RPMI7951 (cell line): ENCODE results near the gene CUX1. TPM values are rescaled to one million over a fixed set of nuclear protein-coding genes. Genes with fewer than 3 reads are reported as not detected.
A peak's percentile ranks its signal among the peaks of the same experiment; 100 is the strongest.

Source experiments
- DNase-seq: peaks from one replicate; pipeline ENCODE4 v3.0.0-alpha.2; 2012; ENCODE audit warnings: low read depth
- total RNA-seq: library from RNA; depleted of rRNA; stranded (reverse); fragments of >200 nt; shearing (Covaris generic); gene quantifications from 2 replicates; pipeline ENCODE4 v1.2.3, GENCODE V29; 2014

Gene CUX1
- total RNA-seq, 1 experiment from 2014 or later, result 28.6 TPM

GRCh38 chr7:102236592-102237287 is 419.3 kb downstream of the CUX1 start:
- DNase-seq, result peak; percentile 54

GRCh38 chr7:102239206-102239820 is 421.9 kb downstream of the CUX1 start:
- DNase-seq, result no peak

GRCh38 chr7:102241431-102241830 is 424.0 kb downstream of the CUX1 start:
- DNase-seq, result no peak

DNA sequence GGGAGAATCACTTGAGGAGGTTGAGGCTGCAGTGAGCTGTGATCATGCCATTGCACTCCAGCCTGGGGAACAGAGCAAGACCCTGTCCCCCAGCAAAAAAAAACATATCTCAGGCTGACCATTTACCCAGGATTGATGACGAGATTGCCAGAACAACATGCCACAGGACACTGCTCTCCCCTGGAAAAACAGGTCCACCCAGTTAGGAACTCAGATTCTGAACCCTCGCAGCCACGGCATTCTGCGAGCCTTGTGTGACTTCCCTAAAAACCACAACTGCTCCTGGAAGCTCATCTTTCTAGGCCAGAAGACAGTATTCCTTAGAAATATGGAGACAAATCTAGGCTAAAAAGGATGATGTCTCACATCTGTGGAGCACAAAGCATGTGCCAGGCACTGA is 427.2 kb downstream of the CUX1 start:
- no peak for DNase-seq

DNA sequence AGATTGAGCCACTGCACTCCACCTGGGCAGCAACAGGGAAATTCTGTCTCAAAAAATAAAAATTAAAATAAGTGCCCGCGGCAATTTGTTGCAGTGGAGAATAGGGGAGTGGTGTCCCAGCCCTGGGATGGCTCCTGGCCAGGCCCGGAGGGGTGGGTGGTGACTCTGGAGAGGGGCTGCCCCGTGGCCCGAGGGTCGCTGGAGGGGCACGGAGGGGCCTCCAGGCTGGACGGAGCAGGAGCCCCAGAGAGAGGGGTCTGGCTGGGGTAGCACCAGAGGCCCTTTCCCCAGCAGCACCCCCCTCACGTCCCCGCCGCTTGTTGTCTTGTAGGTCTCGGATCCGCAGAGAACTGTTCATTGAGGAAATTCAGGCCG is 430.6 kb downstream of the CUX1 start:
- DNase-seq, result no peak

GRCh38 chr7:102248456-102249395 is 431.3 kb downstream of the CUX1 start:
- DNase-seq, result no peak

GRCh38 chr7:102251531-102252365 is 434.3 kb downstream of the CUX1 start:
- DNase-seq, result no peak

DNA sequence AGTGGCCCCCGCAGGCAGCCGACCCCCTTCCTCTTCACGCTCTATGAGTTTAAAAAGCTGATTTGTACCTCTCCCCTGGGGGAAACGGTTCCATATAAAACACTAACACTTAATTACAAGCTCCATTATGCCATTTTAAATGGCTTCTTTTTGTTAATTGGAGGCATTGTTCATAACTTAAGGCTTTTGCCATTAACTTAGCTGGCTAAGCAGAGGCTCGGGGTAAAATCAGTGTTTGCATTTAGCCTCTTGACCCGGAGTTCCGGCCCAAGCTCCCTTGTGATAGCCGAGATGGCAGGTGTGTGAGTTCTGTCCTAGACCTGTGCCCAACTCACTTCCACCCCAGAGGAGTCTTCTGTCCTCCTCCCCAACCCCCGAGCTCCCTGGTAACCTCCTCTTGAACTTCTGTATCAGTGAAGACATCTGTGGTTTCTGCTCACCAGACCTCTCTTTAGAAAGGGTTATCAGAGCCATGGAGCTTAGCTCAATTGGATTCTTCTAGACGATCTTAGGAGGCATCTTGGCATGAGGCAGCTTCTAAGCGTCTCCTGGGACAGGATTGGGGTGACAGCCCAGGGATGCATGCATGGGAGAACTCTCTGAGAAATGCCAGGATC is 435.0 kb downstream of the CUX1 start:
- DNase-seq, result no peak

- DNase-seq, result no peak
These were observed 435.9 kb downstream of the CUX1 start for GRCh38 chr7:102253066-102253972.

DNA sequence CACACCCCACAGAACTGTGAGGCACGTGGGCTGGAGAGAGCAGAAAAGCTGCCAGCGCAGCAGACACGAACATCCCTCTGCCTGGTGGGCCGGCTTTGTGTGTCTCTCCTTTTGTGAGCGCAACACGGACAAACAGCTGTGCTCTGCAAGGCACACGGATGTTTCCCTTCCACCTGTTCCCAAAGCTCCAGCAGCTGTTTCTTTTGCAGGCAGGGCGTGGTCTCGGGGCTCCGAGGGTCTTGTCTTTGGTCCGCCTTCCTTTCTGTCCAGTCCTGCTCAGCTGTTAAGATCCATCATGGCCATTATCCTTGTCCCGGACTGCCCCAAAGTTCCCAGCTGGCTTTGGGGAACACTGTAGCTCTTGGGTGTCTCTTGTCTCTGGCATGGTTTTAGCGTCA is 436.5 kb downstream of the CUX1 start:
- DNase-seq, result no peak

DNA sequence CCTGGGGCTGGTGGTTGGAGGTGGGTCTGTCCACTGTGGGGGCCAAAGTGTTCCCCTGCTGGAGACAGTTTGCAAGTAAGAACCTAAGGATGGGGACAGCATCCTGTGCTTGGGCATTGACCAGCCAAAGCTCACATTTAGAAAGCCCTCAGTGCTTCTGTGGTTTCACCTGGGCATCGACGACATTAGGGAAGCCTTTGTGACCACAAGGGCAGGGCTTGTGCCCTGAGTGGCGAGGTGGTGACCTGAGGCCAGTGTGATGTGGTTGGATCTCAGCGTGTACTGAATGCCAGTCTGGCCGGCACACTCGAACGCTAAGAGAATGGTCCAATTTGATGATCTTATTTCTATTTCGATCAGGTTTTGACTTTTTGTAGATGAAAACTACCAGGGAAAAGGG is 437.1 kb downstream of the CUX1 start:
- no peak for DNase-seq

- DNase-seq, result no peak
These were observed 438.1 kb downstream of the CUX1 start for GRCh38 chr7:102255501-102255900.

GRCh38 chr7:102255916-102256315 is 438.5 kb downstream of the CUX1 start:
- no peak for DNase-seq

DNA sequence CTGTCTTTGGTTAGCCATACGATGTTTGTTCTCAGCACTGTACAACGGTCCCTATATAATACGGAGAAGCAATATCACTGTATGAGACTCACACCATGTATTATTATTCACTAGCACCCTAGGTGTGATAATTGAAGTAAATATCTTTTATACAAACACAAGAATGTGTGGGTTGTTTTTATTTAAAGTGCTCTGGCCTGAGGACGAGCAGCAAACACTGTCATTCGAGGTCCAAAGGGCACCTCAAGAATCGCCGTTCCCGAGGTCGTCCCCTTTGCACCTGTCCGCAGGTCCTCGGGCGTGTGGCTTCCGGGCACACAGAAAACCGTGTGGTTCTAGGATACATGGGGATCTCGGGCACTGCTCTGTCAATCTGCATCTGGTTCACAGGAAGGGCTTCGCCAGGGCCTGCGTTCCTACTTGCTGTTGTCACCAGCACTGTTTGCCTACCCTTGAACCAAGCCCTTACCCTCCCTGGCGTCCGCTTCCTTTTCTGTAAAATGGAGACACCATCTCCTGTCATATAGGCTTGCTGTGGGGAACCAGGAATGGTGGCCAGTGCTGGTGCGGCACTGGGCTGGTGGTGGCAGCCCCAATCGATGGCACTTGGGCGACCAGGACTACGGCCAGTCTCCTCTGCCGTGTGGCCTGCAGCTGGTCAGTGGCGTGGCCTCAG is 440.8 kb downstream of the CUX1 start:
- DNase-seq, result no peak

GRCh38 chr7:102258749-102259107 is 441.3 kb downstream of the CUX1 start:
- no peak for DNase-seq

GRCh38 chr7:102260856-102261255 is 443.4 kb downstream of the CUX1 start:
- peak; percentile 15 for DNase-seq

DNA sequence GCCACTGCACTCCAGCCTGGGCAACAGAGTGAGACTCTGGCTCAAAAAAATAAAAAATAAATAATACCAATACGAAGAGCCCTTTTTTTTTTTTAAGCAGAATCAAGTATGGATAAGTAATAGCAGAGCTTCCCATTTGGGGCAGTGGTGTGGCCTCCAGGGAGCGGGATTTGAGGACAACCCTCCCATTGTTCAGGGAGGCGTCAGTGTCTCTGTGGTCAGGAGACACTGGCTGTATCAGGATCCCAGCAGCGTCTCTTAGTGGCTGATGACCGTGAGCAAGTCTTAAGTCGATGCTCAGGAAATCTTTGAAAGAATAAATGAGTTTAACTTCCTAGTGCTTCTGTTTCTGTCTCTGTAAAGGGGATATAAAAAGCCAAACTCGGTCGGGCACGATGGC is 444.0 kb downstream of the CUX1 start:
- DNase-seq, result peak; percentile 13

DNA sequence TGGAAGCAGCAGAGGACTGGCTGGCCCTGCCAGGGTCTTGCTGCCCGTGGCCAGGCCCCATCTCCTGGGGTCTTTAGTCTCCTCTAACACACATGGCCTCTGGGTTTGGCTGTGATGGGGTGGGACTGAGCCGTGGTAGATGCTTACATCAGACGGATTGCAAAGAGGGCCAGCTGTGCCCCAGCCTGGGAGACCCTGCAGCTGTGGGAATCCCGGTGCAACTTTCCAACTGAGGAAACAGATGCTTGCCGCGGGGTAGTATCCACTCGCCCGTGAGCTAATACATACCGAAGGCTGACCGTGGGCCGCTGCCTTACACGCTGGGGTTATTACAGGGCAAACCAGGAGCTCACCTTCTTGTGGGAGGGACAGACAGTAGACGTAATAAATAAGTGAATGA is 445.1 kb downstream of the CUX1 start:
- DNase-seq, result no peak

GRCh38 chr7:102264367-102264891 is 447.0 kb downstream of the CUX1 start:
- no peak for DNase-seq
